H9 (cell line): Measurements from ENCODE around the gene UBA5. TPM values are rescaled to one million over a fixed set of nuclear protein-coding genes. Genes with fewer than 3 reads are reported as not detected.

Experiments
- DNase-seq: peaks from one replicate; pipeline ENCODE4 v3.0.0-alpha.2; 2017
- H2AFZ ChIP-seq: one replicate; pipeline ENCODE4 v1.6.1; 2013; ENCODE audit warnings: mild to moderate bottlenecking, low read length, control low read depth, moderate library complexity
- H2AK5ac ChIP-seq: 2 replicates; pipeline ENCODE4 v1.6.1; 2013; ENCODE audit warnings: low read length, control low read depth, mixed read lengths; ENCODE audit not compliant: insufficient read length
- H2BK120ac ChIP-seq: one replicate; pipeline ENCODE4 v1.6.1; 2013; ENCODE audit warnings: low read depth, mild to moderate bottlenecking, low read length, control low read depth, inconsistent platforms; ENCODE audit not compliant: poor library complexity, severe bottlenecking
- H2BK12ac ChIP-seq: 2 replicates; pipeline ENCODE4 v1.6.1; 2013; ENCODE audit warnings: low read length, control low read depth, mixed read lengths, low read depth; ENCODE audit not compliant: insufficient read length
- H2BK15ac ChIP-seq: 2 replicates; pipeline ENCODE4 v1.6.1; 2013; ENCODE audit warnings: low read depth, low read length, control low read depth
- H2BK20ac ChIP-seq: one replicate; pipeline ENCODE4 v1.6.1; 2013; ENCODE audit warnings: low read depth, mild to moderate bottlenecking, low read length, control low read depth, inconsistent platforms; ENCODE audit not compliant: poor library complexity, severe bottlenecking
- H2BK5ac ChIP-seq: 2 replicates; pipeline ENCODE4 v1.6.1; 2013; ENCODE audit warnings: low read length, control low read depth, mixed read lengths; ENCODE audit not compliant: insufficient read length
- H3K14ac ChIP-seq: 2 replicates; pipeline ENCODE4 v1.6.1; 2013; ENCODE audit warnings: low read length, control low read depth; ENCODE audit not compliant: insufficient read depth
- H3K18ac ChIP-seq: 2 replicates; pipeline ENCODE4 v1.6.1; 2013; ENCODE audit warnings: low read depth, mild to moderate bottlenecking, mixed read lengths, low read length, control low read depth; ENCODE audit not compliant: insufficient read length
- H3K23ac ChIP-seq: 2 replicates; pipeline ENCODE4 v1.6.1; 2013; ENCODE audit warnings: low read length, control low read depth, mixed read lengths, low read depth; ENCODE audit not compliant: insufficient read length
- H3K23me2 ChIP-seq: 2 replicates; pipeline ENCODE4 v1.6.1; 2013; ENCODE audit warnings: low read depth, mild to moderate bottlenecking, mixed read lengths, low read length, control low read depth; ENCODE audit not compliant: insufficient read length, poor library complexity, severe bottlenecking
- H3K27ac ChIP-seq: 2 replicates; pipeline ENCODE4 v1.5.1; 2013; ENCODE audit warnings: low read length, control low read depth, mixed read lengths, low read depth; ENCODE audit not compliant: insufficient read length
- H3K27me3 ChIP-seq: 2 replicates; pipeline ENCODE4 v1.6.1; 2013; ENCODE audit warnings: low read length, control low read depth, inconsistent platforms; ENCODE audit not compliant: insufficient read depth
- H3K4ac ChIP-seq: 2 replicates; pipeline ENCODE4 v1.6.1; 2013; ENCODE audit warnings: low read depth, mild to moderate bottlenecking, control low read depth, inconsistent platforms, low read length, moderate library complexity
- H3K4me1 ChIP-seq: 2 replicates; pipeline ENCODE4 v1.6.1; 2013; ENCODE audit warnings: low read length, control low read depth, inconsistent platforms; ENCODE audit not compliant: insufficient read depth
- H3K4me2 ChIP-seq: 2 replicates; pipeline ENCODE4 v1.6.1; 2013; ENCODE audit warnings: low read length, control low read depth, mixed read lengths; ENCODE audit not compliant: insufficient read length, insufficient read depth
- H3K56ac ChIP-seq: 2 replicates; pipeline ENCODE4 v1.6.1; 2013; ENCODE audit warnings: low read depth, mild to moderate bottlenecking, mixed read lengths, low read length, control low read depth; ENCODE audit not compliant: insufficient read length
- H3K79me1 ChIP-seq: 2 replicates; pipeline ENCODE4 v1.6.1; 2013; ENCODE audit warnings: low read depth, mild to moderate bottlenecking, moderate library complexity, low read length, control low read depth, inconsistent platforms; ENCODE audit not compliant: insufficient read depth, poor library complexity, severe bottlenecking
- H3K79me2 ChIP-seq: 2 replicates; pipeline ENCODE4 v1.6.1; 2013; ENCODE audit warnings: low read length, control low read depth, inconsistent platforms; ENCODE audit not compliant: insufficient read depth
- H3K9ac ChIP-seq: 2 replicates; pipeline ENCODE4 v1.6.1; 2013; ENCODE audit warnings: low read length, control low read depth, mixed read lengths; ENCODE audit not compliant: insufficient read length; ENCODE audit errors: extremely low read depth
- H3K9me3 ChIP-seq: one replicate; pipeline ENCODE4 v1.6.1; 2013; ENCODE audit warnings: low read depth, low read length, inconsistent platforms; ENCODE audit not compliant: control insufficient read depth
- H3T11ph ChIP-seq: one replicate; pipeline ENCODE4 v1.6.1; 2013; ENCODE audit warnings: mild to moderate bottlenecking, low read length, control low read depth, inconsistent platforms
- H4K20me1 ChIP-seq: one replicate; pipeline ENCODE4 v1.6.1; 2013; ENCODE audit not compliant: control insufficient read depth, insufficient read length, insufficient read depth
- H4K5ac ChIP-seq: 2 replicates; pipeline ENCODE4 v1.6.1; 2013; ENCODE audit warnings: low read depth, mild to moderate bottlenecking, mixed read lengths, low read length, control low read depth; ENCODE audit not compliant: insufficient read length
- H4K8ac ChIP-seq: replicated peaks from 2 replicates; pipeline ENCODE4 v1.6.1; 2013; ENCODE audit warnings: low read length, control low read depth, mixed read lengths, low read depth; ENCODE audit not compliant: insufficient read length
- H4K91ac ChIP-seq: 2 replicates; pipeline ENCODE4 v1.6.1; 2013; ENCODE audit warnings: low read depth, mild to moderate bottlenecking, moderate library complexity, mixed read lengths, low read length, control low read depth; ENCODE audit not compliant: insufficient read length
- H3K27ac Mint-ChIP-seq, 3 experiments: 2 replicates in 2 of 3; 3 replicates in 1 of 3; pipeline ENCODE4 v1.8.0; 2020 to 2021; ENCODE audit warnings: mixed read lengths in 3 of 3, mild to moderate bottlenecking in 1 of 3, moderate library complexity in 1 of 3
- H3K27me3 Mint-ChIP-seq: 2 replicates; pipeline ENCODE4 v1.8.0; 2021; ENCODE audit warnings: low read depth, mild to moderate bottlenecking, moderate library complexity, mixed read lengths
- H3K36me3 Mint-ChIP-seq, 3 experiments: 2 replicates in 2 of 3; 3 replicates in 1 of 3; pipeline ENCODE4 v1.8.0; 2020 to 2021; ENCODE audit warnings: low read depth in 3 of 3, mixed read lengths in 3 of 3; ENCODE audit not compliant: insufficient read depth in 1 of 3
- H3K4me1 Mint-ChIP-seq, 2 experiments: 2 replicates each; pipeline ENCODE4 v1.8.0; 2020; ENCODE audit warnings: mixed read lengths in 2 of 2
- H3K4me3 Mint-ChIP-seq, 2 experiments: 2 replicates in 1 of 2; 3 replicates in 1 of 2; pipeline ENCODE4 v1.8.0; 2020 to 2021; ENCODE audit warnings: mild to moderate bottlenecking in 2 of 2, mixed read lengths in 2 of 2, moderate library complexity in 1 of 2
- H3K9me3 Mint-ChIP-seq, 2 experiments: 2 replicates in 1 of 2; 3 replicates in 1 of 2; pipeline ENCODE4 v1.8.0; 2020; ENCODE audit warnings: mild to moderate bottlenecking in 2 of 2, mixed read lengths in 2 of 2, moderate library complexity in 1 of 2
- CTCF ChIP-seq: fragments of 200-600 bp; sonication (generic); conservative IDR thresholded peaks from 3 replicates; pipeline ENCODE4 v1.8.0; 2021; ENCODE audit warnings: antibody characterized with exemption, mild to moderate bottlenecking
- WGBS: extraction: QIAGEN DNeasy Blood & Tissue Kit; methylation state at CpG from one replicate; pipeline ENCODE4 v1.1.7; 2013; ENCODE audit warnings: missing lambda C conversion rate, low lambda C conversion rate, mixed read lengths; ENCODE audit not compliant: insufficient read length; ENCODE audit errors: extremely low coverage; 5-methylcytosine and 5-hydroxymethylcytosine counted together
- total RNA-seq: library from RNA; stranded (reverse); gene quantifications from 2 replicates; pipeline ENCODE4 v1.2.1, GENCODE V29; 2021

UBA5 gene
- total RNA-seq, 1 experiment from 2014 or later, result 37.7 TPM

- Mint-ChIP-seq H3K36me3 (peaks cover 5 to 54% (median 48%) of the 10 kb centered on the region in 3 experiments; a peak in 5 of 7 replicates), H3K27me3 (no peaks in the 10 kb centered on the region), H3K4me3 (no peak overlapping the region), H3K27ac (no peak overlapping the region), H3K4me1 (no peaks in the 10 kb centered on the region), H3K9me3 (no peaks in the 10 kb centered on the region)
- Histone ChIP-seq H4K91ac (no peak overlapping the region), H3K4me2 (no peak overlapping the region), H3K4me1 (no peaks in the 10 kb centered on the region), H3K9ac (no peak overlapping the region), H3K27me3 (no peaks in the 10 kb centered on the region), H2AFZ (no peak overlapping the region), H3K27ac (no peak overlapping the region), H2BK5ac (no peak overlapping the region), H3K9me3 (no peaks in the 10 kb centered on the region), H4K5ac (no peak overlapping the region), H3K4ac (no peak overlapping the region), H3K23ac (no peak overlapping the region), H4K8ac (no peak overlapping the region), H3K79me2 (no peaks in the 10 kb centered on the region), H2BK12ac (no peak overlapping the region), H3K79me1 (no peaks in the 10 kb centered on the region), H3T11ph (no peak overlapping the region), H2BK20ac (no peak overlapping the region), H3K23me2 (no peaks in the 10 kb centered on the region), H3K14ac (no peak overlapping the region), H2AK5ac (no peak overlapping the region), H3K56ac (no peak overlapping the region), H4K20me1 (no peaks in the 10 kb centered on the region), H3K18ac (no peak overlapping the region), H2BK15ac (no peak overlapping the region), H2BK120ac (no peak overlapping the region)
- TF ChIP-seq CTCF, result no peak
- DNase-seq, result no peak
- WGBS, result no CpG with 5 or more reads among the region's 2 CpGs
Observed at GRCh38 chr3:132703733-132704132, 43.6 kb downstream of the UBA5 start.
